K562 (cell line): ENCODE data around the gene ARHGAP28. TPM values are rescaled to one million over a fixed set of nuclear protein-coding genes. Genes with fewer than 3 reads are reported as not detected.

Experiments
- ATAC-seq: fragments of 200-7000 bp; cut with Tn5 transposase; 3 replicates; pipeline ENCODE4 v1.9.1; 2020; ENCODE audit warnings: moderate library complexity
- BruUV-seq: library from RNA; stranded (reverse); fragments of 400-500 nt; replicated peaks from 2 replicates; lab custom pipeline; 2021; lab: Mats Ljungman, UMichigan
- CTCF ChIA-PET: fragments of 300-600 bp; formaldehyde crosslinking; extraction: SDS; loops from one replicate; lab custom pipeline; 2021; ENCODE audit warnings: low intra/inter-chr PET ratio; lab: Yijun Ruan, JAX
- POLR2A ChIA-PET: fragments of 300-600, 350-650 bp; sonication (Branson Sonifier 250); formaldehyde crosslinking; extraction: SDS; loops from one replicate; lab custom pipeline; 2021; ENCODE audit warnings: antibody characterized with exemption, inconsistent platforms; lab: Yijun Ruan, JAX
- DNase-seq, 4 experiments: peaks; one replicate each; pipeline versions ENCODE4 v3.0.0 to v3.0.0-alpha.2; 2011 to 2018; ENCODE audit warnings: low spot score in 3 of 4, mixed read lengths in 3 of 4; ENCODE audit errors: extremely low read depth in 1 of 4
- FAIRE-seq: peaks from 2 replicates; lab custom pipeline; 2011; peaks lifted over from hg19 to GRCh38; lab: Jason Lieb, UNC
- H2AFZ ChIP-seq: 2 replicates; pipeline ENCODE4 v1.6.0; 2011; ENCODE audit warnings: low read depth, low read length, control low read depth, inconsistent platforms
- H3K27ac ChIP-seq: fragments of 200-600 bp; 3 replicates; pipeline ENCODE4 v1.8.0; 2011; ENCODE audit warnings: low read depth, mild to moderate bottlenecking, control low read depth, inconsistent platforms, low read length, moderate library complexity, mixed read lengths; ENCODE audit errors: extremely low read depth
- H3K27me3 ChIP-seq, 2 experiments: fragments of 300-600 bp in 1 of 2; 2 replicates in 1 of 2; 3 replicates in 1 of 2; pipeline versions ENCODE4 v1.6.0 to v1.8.0; 2011; ENCODE audit warnings: inconsistent platforms in 2 of 2, low read length in 2 of 2, mild to moderate bottlenecking in 1 of 2, mixed read lengths in 1 of 2, moderate library complexity in 1 of 2; ENCODE audit not compliant: control insufficient read depth in 2 of 2, insufficient read depth in 2 of 2
- H3K36me3 ChIP-seq: fragments of 300-600 bp; 3 replicates; pipeline ENCODE4 v1.8.0; 2011; ENCODE audit warnings: mild to moderate bottlenecking, low read length, inconsistent platforms; ENCODE audit not compliant: control insufficient read depth, insufficient read depth
- H3K4me1 ChIP-seq, 2 experiments: fragments of 200-600 bp in 1 of 2; replicated peaks in 1 of 2; 2 replicates in 1 of 2; 3 replicates in 1 of 2; pipeline versions ENCODE4 v1.5.1 to v1.8.0; 2011; ENCODE audit warnings: inconsistent platforms in 2 of 2, low read length in 2 of 2, mild to moderate bottlenecking in 1 of 2, mixed read lengths in 1 of 2, moderate library complexity in 1 of 2; ENCODE audit not compliant: control insufficient read depth in 2 of 2, insufficient read depth in 2 of 2
- H3K4me2 ChIP-seq: 2 replicates; pipeline ENCODE4 v1.6.1; 2011; ENCODE audit warnings: low read length, control low read depth, inconsistent platforms, mixed read lengths; ENCODE audit not compliant: insufficient read depth
- H3K4me3 ChIP-seq: fragments of 200-600 bp; sonication (generic), shearing (Covaris generic); 2 replicates; pipeline ENCODE4 v1.5.1; 2016; ENCODE audit warnings: control low read depth, inconsistent platforms
- H3K79me2 ChIP-seq: fragments of 200-600 bp; 3 replicates; pipeline ENCODE4 v1.8.0; 2011; ENCODE audit warnings: low read length, inconsistent platforms; ENCODE audit not compliant: control insufficient read depth, insufficient read depth
- H3K9ac ChIP-seq, 2 experiments: 2 replicates each; pipeline versions ENCODE4 v1.6.0 to v1.6.1; 2011; ENCODE audit warnings: low read depth in 2 of 2, low read length in 2 of 2, control low read depth in 1 of 2, inconsistent platforms in 1 of 2, mild to moderate bottlenecking in 1 of 2, mixed read lengths in 1 of 2; ENCODE audit not compliant: insufficient read depth in 1 of 2
- H3K9me1 ChIP-seq: one replicate; pipeline ENCODE4 v1.6.0; 2011; ENCODE audit warnings: inconsistent platforms, mild to moderate bottlenecking, low read length, moderate library complexity; ENCODE audit not compliant: control insufficient read depth, insufficient read depth
- H3K9me3 ChIP-seq: replicated peaks from 2 replicates; pipeline ENCODE4 v1.5.1; 2011; ENCODE audit warnings: low read depth, low read length, inconsistent platforms; ENCODE audit not compliant: control insufficient read depth, insufficient read depth
- H4K20me1 ChIP-seq: replicated peaks from 2 replicates; pipeline ENCODE4 v1.6.1; 2011; ENCODE audit warnings: low read length, inconsistent platforms, mixed read lengths; ENCODE audit not compliant: control insufficient read depth, insufficient read depth
- ATF4 ChIP-seq: fragments of 450-650 bp; formaldehyde crosslinking; IDR thresholded peaks from 2 replicates; pipeline ENCODE4 v1.4.0; 2022; ENCODE audit warnings: mild to moderate bottlenecking, moderate library complexity
- CBX1 ChIP-seq: sonication (generic); IDR thresholded peaks from 2 replicates; pipeline ENCODE4 v1.6.1; 2016; ENCODE audit warnings: antibody characterized with exemption, low read depth, mild to moderate bottlenecking
- CUX1 ChIP-seq: fragments of 200-800 bp; sonication (Bioruptor generic); IDR thresholded peaks from 2 replicates; pipeline ENCODE4 v1.6.1; 2016; ENCODE audit warnings: missing genetic modification characterization, missing compliant biosample characterization
- ETV5 ChIP-seq: sonication (generic); formaldehyde crosslinking; IDR thresholded peaks from 2 replicates; pipeline ENCODE4 v1.4.0; 2020; ENCODE audit warnings: low read depth, mild to moderate bottlenecking, missing genetic modification reagents
- KLF13 ChIP-seq: fragments of 450-650 bp; IDR thresholded peaks from 2 replicates; pipeline ENCODE4 v1.6.1; 2016; ENCODE audit warnings: missing genetic modification characterization, low read depth, mild to moderate bottlenecking, missing compliant biosample characterization, moderate library complexity, borderline replicate concordance
- NFATC3 ChIP-seq: fragments of 450-650 bp; IDR thresholded peaks from 2 replicates; pipeline ENCODE4 v1.6.1; 2017; ENCODE audit warnings: mild to moderate bottlenecking
- PML ChIP-seq: IDR thresholded peaks from 2 replicates; pipeline ENCODE4 v1.6.1; 2012; ENCODE audit warnings: low read length, inconsistent platforms
- RNF2 ChIP-seq: sonication (generic); IDR thresholded peaks from 2 replicates; pipeline ENCODE4 v1.6.1; 2016
- SRSF1 ChIP-seq: fragments of 200-400 bp; formaldehyde crosslinking; IDR thresholded peaks from 2 replicates; pipeline ENCODE4 v1.6.1; 2017; ENCODE audit warnings: mild to moderate bottlenecking, low read depth, low read length, moderate library complexity
- TAL1 ChIP-seq: fragments of 450-650 bp; IDR thresholded peaks from 2 replicates; pipeline ENCODE4 v1.6.1; 2016; ENCODE audit warnings: mild to moderate bottlenecking
- UBTF ChIP-seq, 2 experiments: IDR thresholded peaks; 2 replicates each; pipeline ENCODE4 v1.6.1; 2012; ENCODE audit warnings: improper control_type of control experiment in 2 of 2, low read depth in 2 of 2, low read length in 2 of 2, borderline replicate concordance in 1 of 2
- ZNF143 ChIP-seq: sonication (generic); formaldehyde crosslinking; IDR thresholded peaks from 2 replicates; pipeline ENCODE4 v1.9.0; 2022; ENCODE audit warnings: mild to moderate bottlenecking, missing genetic modification reagents
- ZNF444 ChIP-seq: fragments of 250-450 bp; sonication (Bioruptor Pico); IDR thresholded peaks from 2 replicates; pipeline ENCODE4 v1.4.0; 2020; ENCODE audit warnings: mild to moderate bottlenecking, moderate library complexity
- ZNF707 ChIP-seq: fragments of 250-450 bp; sonication (Bioruptor Pico); conservative IDR thresholded peaks from 2 replicates; pipeline ENCODE4 v1.8.0; 2022; ENCODE audit warnings: inconsistent platforms, mild to moderate bottlenecking, moderate library complexity
- ZNF75A ChIP-seq: fragments of 450-650 bp; formaldehyde crosslinking; IDR thresholded peaks from 2 replicates; pipeline ENCODE4 v1.4.0; 2020; ENCODE audit warnings: mild to moderate bottlenecking
- WGBS: fragments of 100-300 bp; shearing (Covaris generic); methylation state at CpG from one replicate; pipeline ENCODE4 v1.1.6; 2016; ENCODE audit warnings: low coverage, mixed read lengths; ENCODE audit not compliant: insufficient coverage; ENCODE audit errors: missing lambda C conversion rate; 5-methylcytosine and 5-hydroxymethylcytosine counted together
- in situ Hi-C: fragments of 300-500 bp; cut with MboI; formaldehyde crosslinking; loops from 4 replicates; pipeline ENCODE4 v1.15.0; 2018; ENCODE audit warnings: inconsistent platforms, mixed read lengths
- intact Hi-C: fragments of 100-400 bp; cut with micrococcal nuclease; formaldehyde crosslinking; loops from 2 replicates; pipeline ENCODE4 v1.14.2; 2022
- polyA plus RNA-seq, 8 experiments: library from polyadenylated mRNA; depleted of rRNA in 4 of 8; stranded (reverse) in 5 of 8; unstranded in 3 of 8; fragments of >200 nt; fragmentation: Nextera tagmentation in 2 of 8; fragmentation: Illumina TruSeq in 1 of 8; extraction: Ambion mirVana in 2 of 8; extraction: Trizol in 1 of 8; gene quantifications; 2 replicates each; pipeline versions ENCODE4 v1.2.1 to v1.2.3, GENCODE V29; 2011 to 2014; ENCODE audit warnings: inconsistent platforms in 1 of 8, missing spikeins in 1 of 8
- total RNA-seq, 7 experiments: library from RNA; depleted of rRNA in 6 of 7; stranded (reverse); fragments of >200 nt in 6 of 7; fragmentation: Illumina TruSeq in 2 of 7; extraction: Trizol in 2 of 7; gene quantifications; 2 replicates each; pipeline versions ENCODE4 v1.2.1 to v1.2.3, GENCODE V29; 2011 to 2021; ENCODE audit warnings: low replicate concordance in 1 of 7

The ARHGAP28 gene
- total and polyA plus RNA-seq, 9 of the 15 experiments (the other 6 are each of a cell fraction or from before 2014, with no cell fraction given), result 0.93 to 5.9 (median 5.0) TPM

GRCh38 chr18:6882401-6882800 is 152.9 kb downstream of the ARHGAP28 start:
- no peak overlapping the region for H3K4me2 ChIP-seq
- no peak overlapping the region for H3K27ac ChIP-seq
- ChIA-PET CTCF (no interaction called here), POLR2A (no interaction called here)
- H3K4me1 ChIP-seq, result peaks cover 0 to 4% of the 10 kb centered on the region in 2 experiments; a peak in 1 of 5 replicates
- no peak for DNase-seq
- H3K9me3 ChIP-seq, result no peaks in the 10 kb centered on the region
- FAIRE-seq, result no peak
- no peaks in the 10 kb centered on the region for H3K79me2 ChIP-seq
- 0% methylated on average over 2 of the region's 2 CpGs for WGBS
- in situ Hi-C loops, result loop anchor here (10.0 to 25.0 kb wide), 3 partner anchors 348 to 1820 kb away; no protein-coding TSS in a partner anchor
- H3K9ac ChIP-seq, result no peak overlapping the region
- H2AFZ ChIP-seq, result no peak overlapping the region
- peaks cover 0 to 6% of the 10 kb centered on the region in 2 experiments; a peak in 1 of 5 replicates for H3K27me3 ChIP-seq
- H3K9me1 ChIP-seq, result no peaks in the 10 kb centered on the region
- no peaks in the 10 kb centered on the region for H4K20me1 ChIP-seq
- no peak overlapping the region for H3K4me3 ChIP-seq
- intact Hi-C loops, result no loop called here
- no peak for ATAC-seq
- no peaks in the 10 kb centered on the region for H3K36me3 ChIP-seq
- BruUV-seq, result no TSS peak
- TF ChIP-seq TAL1 (no peak), ZNF444 (CRISPR knock-in tag) (no peak), KLF13 (tag) (no peak), ZNF75A (CRISPR knock-in tag) (no peak), ZNF707 (CRISPR knock-in tag) (no peak), UBTF (IDR thresholded peaks at IDR 0.05; ENCODE audit: borderline replicate concordance in 1 of 2, low read depth in 2 of 2, low read length in 2 of 2) (no peak), CBX1 (no peak), CUX1 (no peak), ETV5 (CRISPR knock-in tag) (no peak), PML (no peak), ZNF143 (CRISPR knock-in tag) (no peak), SRSF1 (no peak), RNF2 (no peak), ATF4 (no peak), NFATC3 (no peak)
